CD8-positive, alpha-beta memory T cell (primary cell): ENCODE results near the gene KIF4A. TPM values are rescaled to one million over a fixed set of nuclear protein-coding genes. Genes with fewer than 3 reads are reported as not detected.
"Not testable (repeated sequence)": the region's sequence is repeated elsewhere in the genome, so short reads cannot be mapped to it uniquely, and the experiment has no call there.

Experiments used
- CTCF ChIA-PET: fragments of 350-600 bp; sonication (Branson Sonifier 250); formaldehyde crosslinking; loops from one replicate; lab custom pipeline; 2021; ENCODE audit warnings: antibody characterized with exemption; lab: Charles Lee
- POLR2A ChIA-PET: fragments of 350-600 bp; sonication (Branson Sonifier 250); formaldehyde crosslinking; loops from one replicate; lab custom pipeline; 2021; ENCODE audit warnings: antibody characterized with exemption; lab: Charles Lee
- DNase-seq, 5 donors: peaks; one replicate each; pipeline versions ENCODE4 v3.0.0 to v3.0.0-alpha.2; 2020 to 2022; ENCODE audit warnings: mixed read lengths in 1 of 5
- H3K27ac ChIP-seq: one replicate; pipeline ENCODE4 v1.7.0; 2013; ENCODE audit warnings: low read depth, mild to moderate bottlenecking, low read length, moderate library complexity
- H3K27me3 ChIP-seq: 2 replicates; pipeline ENCODE4 v1.7.0; 2013; ENCODE audit warnings: low read length, mild to moderate bottlenecking; ENCODE audit not compliant: insufficient read depth, poor library complexity, severe bottlenecking
- H3K36me3 ChIP-seq: 2 replicates; pipeline ENCODE4 v1.7.0; 2013; ENCODE audit warnings: mild to moderate bottlenecking, low read length, moderate library complexity; ENCODE audit not compliant: insufficient read depth
- H3K4me1 ChIP-seq: 2 replicates; pipeline ENCODE4 v1.7.0; 2013; ENCODE audit warnings: mild to moderate bottlenecking, low read length, moderate library complexity; ENCODE audit not compliant: insufficient read depth
- H3K4me3 ChIP-seq: 2 replicates; pipeline ENCODE4 v1.7.0; 2013; ENCODE audit warnings: mild to moderate bottlenecking, low read length
- H3K9me3 ChIP-seq: 2 replicates; pipeline ENCODE4 v1.7.0; 2013; ENCODE audit warnings: mild to moderate bottlenecking, low read length
- H3K27ac Mint-ChIP-seq, 8 donors: one replicate each; pipeline ENCODE4 v1.8.0; 2020 to 2021; ENCODE audit warnings: mixed read lengths in 8 of 8, mild to moderate bottlenecking in 6 of 8, inconsistent platforms in 3 of 8, moderate library complexity in 3 of 8
- H3K27me3 Mint-ChIP-seq, 2 donors: one replicate each; pipeline ENCODE4 v1.8.0; 2020 to 2021; ENCODE audit warnings: mixed read lengths in 2 of 2, mild to moderate bottlenecking in 1 of 2, moderate library complexity in 1 of 2
- H3K36me3 Mint-ChIP-seq, 3 donors: one replicate each; pipeline ENCODE4 v1.8.0; 2020 to 2021; ENCODE audit warnings: mixed read lengths in 3 of 3, inconsistent platforms in 1 of 3, mild to moderate bottlenecking in 1 of 3
- H3K4me1 Mint-ChIP-seq, 3 donors: one replicate each; pipeline ENCODE4 v1.8.0; 2020 to 2021; ENCODE audit warnings: mixed read lengths in 3 of 3, inconsistent platforms in 1 of 3, mild to moderate bottlenecking in 1 of 3
- H3K4me3 Mint-ChIP-seq, 7 donors: one replicate each; pipeline ENCODE4 v1.8.0; 2020 to 2021; ENCODE audit warnings: mixed read lengths in 7 of 7, mild to moderate bottlenecking in 6 of 7, moderate library complexity in 4 of 7, inconsistent platforms in 2 of 7
- H3K9me3 Mint-ChIP-seq, 5 donors: one replicate each; pipeline ENCODE4 v1.8.0; 2020 to 2022; ENCODE audit warnings: mixed read lengths in 5 of 5, mild to moderate bottlenecking in 3 of 5, moderate library complexity in 2 of 5, inconsistent platforms in 1 of 5
- polyA plus RNA-seq: library from polyadenylated mRNA; unstranded; fragments of 300-500 nt; fragmentation: Illumina TruSeq; gene quantifications from one replicate; pipeline ENCODE4 v1.2.3, GENCODE V29; 2021
- total RNA-seq, 2 experiments: library from RNA; stranded (reverse); gene quantifications; one replicate each; pipeline ENCODE4 v1.2.3, GENCODE V29; 2021

The KIF4A gene
- total and polyA plus RNA-seq, 3 experiments from 2014 or later: 16.5 to 17.7 TPM; not detected in 1

DNA sequence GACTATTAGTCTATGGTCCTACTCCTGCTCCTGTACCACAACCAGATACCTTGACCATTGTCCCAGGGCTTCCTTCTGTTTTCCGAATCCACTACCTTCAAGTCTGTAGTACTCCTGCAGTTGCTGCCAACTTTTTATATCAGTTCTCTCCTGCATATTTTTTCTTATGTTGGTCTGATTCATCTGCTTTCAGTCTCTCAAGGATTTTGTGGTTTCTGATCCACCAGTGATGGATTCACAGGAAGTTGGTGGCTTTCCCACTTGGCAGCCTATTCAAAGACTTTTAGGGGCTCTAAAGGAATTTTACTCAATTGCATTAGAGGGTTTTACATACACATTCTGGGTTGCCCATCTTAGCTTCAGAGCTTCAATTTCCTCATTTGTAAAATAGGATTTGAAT is 23.6 kb downstream of the KIF4A start:
- DNase-seq: no peak
- H3K4me1 ChIP-seq: no peaks in the 10 kb centered on the region
- H3K27me3 ChIP-seq: no peaks in the 10 kb centered on the region
- H3K27ac Mint-ChIP-seq: no peak overlapping the region
- H3K4me1 Mint-ChIP-seq: peaks cover 6 to 14% (median 14%) of the 10 kb centered on the region in 3 donors
- no peak overlapping the region for H3K27ac ChIP-seq
- H3K4me3 ChIP-seq: no peak overlapping the region
- peaks cover 0 to 2% of the 10 kb centered on the region in 2 donors for H3K27me3 Mint-ChIP-seq
- ChIA-PET CTCF (no interaction called here), POLR2A (no interaction called here)
- H3K36me3 Mint-ChIP-seq: no peaks in the 10 kb centered on the region
- no peaks in the 10 kb centered on the region for H3K9me3 ChIP-seq
- H3K4me3 Mint-ChIP-seq: no peak overlapping the region
- H3K36me3 ChIP-seq: no peaks in the 10 kb centered on the region
- no peaks in the 10 kb centered on the region for H3K9me3 Mint-ChIP-seq

DNA sequence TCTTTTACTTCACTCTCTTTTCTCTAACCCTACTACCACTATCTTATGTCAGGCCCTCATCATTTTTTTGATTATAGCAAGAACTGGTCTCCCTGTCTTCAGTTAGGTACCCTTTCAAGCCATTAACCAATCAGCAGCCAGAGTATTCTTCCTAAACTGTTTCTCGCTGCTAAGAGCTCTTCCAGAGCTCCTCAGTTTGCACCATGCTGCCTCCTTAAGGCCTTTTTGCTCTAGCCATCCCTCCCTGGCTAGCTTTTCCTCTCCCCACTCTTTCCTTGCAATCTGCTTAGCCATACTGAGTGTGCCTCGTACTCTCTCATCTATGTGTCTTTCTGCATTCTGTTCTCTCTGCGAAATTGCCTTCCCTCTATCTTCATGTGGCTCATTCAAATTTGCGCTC is 32.9 kb downstream of the KIF4A start:
- peaks cover 0 to 4% of the 10 kb centered on the region in 2 donors for H3K27me3 Mint-ChIP-seq
- Histone ChIP-seq H3K27ac (no peak overlapping the region), H3K36me3 (no peaks in the 10 kb centered on the region), H3K27me3 (no peaks in the 10 kb centered on the region), H3K4me1 (no peaks in the 10 kb centered on the region), H3K9me3 (no peaks in the 10 kb centered on the region), H3K4me3 (no peak overlapping the region)
- no peaks in the 10 kb centered on the region for H3K9me3 Mint-ChIP-seq
- no peaks in the 10 kb centered on the region for H3K36me3 Mint-ChIP-seq
- ChIA-PET POLR2A (no interaction called here), CTCF (no interaction called here)
- no peak overlapping the region for H3K4me3 Mint-ChIP-seq
- H3K27ac Mint-ChIP-seq: peak overlapping the region in 1 of 8 donors; percentile 6
- no peaks in the 10 kb centered on the region for H3K4me1 Mint-ChIP-seq
- no peak for DNase-seq

DNA sequence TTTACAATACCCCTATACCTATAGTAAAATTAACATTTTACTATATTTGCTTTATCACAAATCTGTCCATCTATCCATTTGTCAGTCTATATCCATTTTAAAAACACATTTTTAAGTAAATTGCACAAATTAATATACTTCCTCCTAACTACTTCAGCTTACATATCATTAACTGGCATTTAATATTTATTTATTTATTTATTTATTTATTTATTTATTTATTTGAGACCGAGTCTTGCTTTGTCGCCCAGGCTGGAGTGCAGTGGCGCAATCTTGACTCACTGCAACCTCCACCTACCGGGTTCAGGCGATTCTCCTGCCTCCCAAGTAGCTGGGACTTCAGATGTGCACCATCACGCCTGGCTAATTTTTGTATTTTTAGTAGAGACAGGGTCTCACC is 33.7 kb downstream of the KIF4A start:
- H3K27ac Mint-ChIP-seq, CTCF ChIA-PET, DNase-seq, H3K4me1 ChIP-seq, H3K4me3 ChIP-seq, H3K4me1 Mint-ChIP-seq, H3K27me3 ChIP-seq, H3K9me3 ChIP-seq, H3K27ac ChIP-seq, H3K4me3 Mint-ChIP-seq, H3K36me3 Mint-ChIP-seq, POLR2A ChIA-PET, H3K36me3 ChIP-seq, H3K27me3 Mint-ChIP-seq, H3K9me3 Mint-ChIP-seq: not testable (repeated sequence)

DNA sequence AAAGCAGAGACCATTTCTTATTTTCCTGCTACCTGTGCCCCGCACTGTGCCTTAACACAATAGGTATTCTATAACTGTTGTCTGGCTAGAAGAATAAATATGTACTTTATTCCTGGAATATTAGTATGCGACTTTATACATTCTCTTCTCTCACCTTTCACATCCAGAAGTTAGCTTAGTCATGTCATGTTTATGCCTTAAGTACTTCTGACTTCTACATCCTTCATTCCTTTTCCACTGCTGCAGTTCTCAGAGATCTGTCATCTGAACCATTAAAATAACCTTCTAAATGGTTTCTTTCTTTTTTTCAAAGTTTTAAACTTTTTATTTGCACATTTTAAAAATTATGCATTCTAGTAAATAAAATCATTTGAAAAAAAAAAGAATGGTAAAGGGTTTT is 34.4 kb downstream of the KIF4A start:
- H3K27me3 Mint-ChIP-seq: peaks cover 0 to 4% of the 10 kb centered on the region in 2 donors
- H3K9me3 Mint-ChIP-seq: no peaks in the 10 kb centered on the region

DNA sequence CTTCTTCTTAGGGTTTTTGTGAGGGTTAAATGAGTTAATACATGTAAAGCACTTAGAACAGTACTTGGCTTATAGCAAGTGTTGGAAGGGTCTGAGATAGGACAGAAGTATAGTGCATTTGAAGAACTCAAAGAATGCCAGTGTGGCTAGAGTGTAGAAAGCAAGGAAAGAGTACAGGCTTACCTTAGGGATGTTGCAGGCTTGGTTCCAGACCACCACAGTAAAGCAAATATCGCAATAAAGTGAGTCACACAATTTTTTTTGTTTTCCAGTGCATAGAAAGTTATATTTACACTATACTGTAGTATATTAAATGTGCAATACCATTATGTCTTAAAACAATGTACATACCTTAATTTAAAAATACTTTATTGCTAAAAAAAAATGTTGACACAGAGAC is 41.3 kb downstream of the KIF4A start:
- no peaks in the 10 kb centered on the region for H3K27me3 ChIP-seq
- Mint-ChIP-seq H3K4me1 (no peaks in the 10 kb centered on the region), H3K9me3 (no peaks in the 10 kb centered on the region), H3K4me3 (no peak overlapping the region), H3K27me3 (no peaks in the 10 kb centered on the region), H3K36me3 (no peaks in the 10 kb centered on the region), H3K27ac (no peak overlapping the region)
- H3K27ac ChIP-seq: no peak overlapping the region
- ChIA-PET CTCF (no interaction called here), POLR2A (no interaction called here)
- no peak overlapping the region for H3K4me3 ChIP-seq
- no peaks in the 10 kb centered on the region for H3K36me3 ChIP-seq
- no peaks in the 10 kb centered on the region for H3K4me1 ChIP-seq
- no peaks in the 10 kb centered on the region for H3K9me3 ChIP-seq
- DNase-seq: no peak

More for the DNA sequence above, 34.4 kb downstream of the KIF4A start:
- no peak overlapping the region for H3K27ac ChIP-seq
- ChIA-PET CTCF (no interaction called here), POLR2A (no interaction called here)
- Mint-ChIP-seq H3K36me3 (no peaks in the 10 kb centered on the region), H3K4me3 (no peak overlapping the region), H3K4me1 (no peaks in the 10 kb centered on the region), H3K27ac (no peak overlapping the region)
- H3K4me1 ChIP-seq: no peaks in the 10 kb centered on the region
- DNase-seq: no peak
- no peaks in the 10 kb centered on the region for H3K27me3 ChIP-seq
- no peaks in the 10 kb centered on the region for H3K36me3 ChIP-seq
- H3K9me3 ChIP-seq: no peaks in the 10 kb centered on the region
- no peak overlapping the region for H3K4me3 ChIP-seq

DNA sequence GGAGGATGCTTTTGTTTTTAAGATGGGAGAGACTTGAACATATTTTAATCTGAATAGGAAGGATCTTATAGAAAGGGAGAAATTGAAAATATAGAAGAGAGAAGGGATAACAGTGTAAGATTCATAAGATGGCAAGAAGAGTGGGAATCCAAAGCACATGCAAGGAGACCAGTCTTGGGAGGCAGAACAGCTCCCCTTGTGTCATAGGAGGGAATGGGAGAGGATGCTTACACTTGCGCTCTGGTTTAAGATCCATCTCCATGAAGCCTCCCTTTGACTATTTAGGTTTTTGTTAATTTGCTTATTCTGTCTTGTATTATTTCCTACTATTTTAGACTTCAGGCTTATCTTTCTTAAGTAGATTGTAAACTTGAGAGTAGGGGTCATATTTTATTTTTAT is 42.7 kb downstream of the KIF4A start:
- Histone ChIP-seq H3K9me3 (no peaks in the 10 kb centered on the region), H3K36me3 (no peaks in the 10 kb centered on the region)
- CTCF ChIA-PET: no interaction called here

DNA sequence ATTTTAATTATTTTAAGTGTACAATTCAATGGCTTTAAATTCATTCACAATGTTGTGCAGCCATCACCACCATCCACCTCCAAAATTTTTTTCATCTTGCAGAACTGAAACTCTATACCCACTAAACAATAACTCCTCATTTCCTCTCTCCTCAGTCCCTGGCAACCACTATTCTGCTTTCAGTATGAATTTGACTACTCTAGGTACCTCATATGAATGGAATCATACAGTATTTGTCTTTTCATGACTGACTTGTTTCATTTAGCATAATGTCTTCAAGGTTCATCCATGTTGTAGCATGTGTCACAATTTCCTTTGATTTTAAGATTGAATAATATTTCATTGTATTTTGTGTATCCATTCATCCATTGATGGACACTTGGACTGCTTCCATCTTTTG is 46.9 kb downstream of the KIF4A start:
- POLR2A ChIA-PET: no interaction called here
- Mint-ChIP-seq H3K36me3 (no peaks in the 10 kb centered on the region), H3K27me3 (peaks cover 0 to 1% of the 10 kb centered on the region in 2 donors), H3K27ac (no peak overlapping the region), H3K4me1 (no peaks in the 10 kb centered on the region), H3K4me3 (no peak overlapping the region), H3K9me3 (no peaks in the 10 kb centered on the region)
- Histone ChIP-seq H3K4me3 (no peak overlapping the region), H3K27ac (no peak overlapping the region), H3K27me3 (no peaks in the 10 kb centered on the region), H3K36me3 (no peaks in the 10 kb centered on the region), H3K9me3 (no peaks in the 10 kb centered on the region), H3K4me1 (no peaks in the 10 kb centered on the region)
- CTCF ChIA-PET: no interaction called here
- no peak for DNase-seq

More for the DNA sequence above, 42.7 kb downstream of the KIF4A start:
- Mint-ChIP-seq H3K27ac (no peak overlapping the region), H3K9me3 (no peaks in the 10 kb centered on the region), H3K27me3 (no peaks in the 10 kb centered on the region), H3K4me3 (no peak overlapping the region), H3K4me1 (no peaks in the 10 kb centered on the region), H3K36me3 (no peaks in the 10 kb centered on the region)
- no peak for DNase-seq
- no peaks in the 10 kb centered on the region for H3K4me1 ChIP-seq
- no peak overlapping the region for H3K27ac ChIP-seq
- no peaks in the 10 kb centered on the region for H3K27me3 ChIP-seq
- POLR2A ChIA-PET: no interaction called here
- no peak overlapping the region for H3K4me3 ChIP-seq

DNA sequence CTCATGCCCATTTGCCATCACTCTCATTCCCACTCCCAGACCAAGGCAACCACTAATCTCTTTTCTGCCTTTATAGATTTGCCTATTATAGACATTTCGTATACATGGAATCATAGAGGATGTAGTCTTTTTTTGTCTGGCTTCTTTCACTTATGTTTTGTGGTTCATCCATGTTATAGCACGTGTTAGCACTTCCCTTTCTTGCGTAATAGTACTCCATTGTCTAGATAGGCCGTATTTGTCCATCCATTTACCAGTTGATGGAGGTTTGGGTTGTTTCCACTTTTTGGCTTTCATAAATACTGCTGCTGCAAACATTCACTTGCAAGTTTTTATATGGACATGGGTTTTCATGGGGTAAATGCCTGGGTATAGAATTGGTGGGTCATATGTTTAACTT is 48.4 kb downstream of the KIF4A start:
- no peak for DNase-seq
- Mint-ChIP-seq H3K27me3 (peaks cover 0 to 1% of the 10 kb centered on the region in 2 donors), H3K9me3 (no peaks in the 10 kb centered on the region), H3K4me3 (no peak overlapping the region), H3K4me1 (no peaks in the 10 kb centered on the region), H3K27ac (no peak overlapping the region), H3K36me3 (no peaks in the 10 kb centered on the region)
- Histone ChIP-seq H3K4me3 (no peak overlapping the region), H3K27ac (no peak overlapping the region), H3K9me3 (no peaks in the 10 kb centered on the region), H3K4me1 (no peaks in the 10 kb centered on the region), H3K36me3 (no peaks in the 10 kb centered on the region), H3K27me3 (no peaks in the 10 kb centered on the region)
- ChIA-PET CTCF (no interaction called here), POLR2A (no interaction called here)

DNA sequence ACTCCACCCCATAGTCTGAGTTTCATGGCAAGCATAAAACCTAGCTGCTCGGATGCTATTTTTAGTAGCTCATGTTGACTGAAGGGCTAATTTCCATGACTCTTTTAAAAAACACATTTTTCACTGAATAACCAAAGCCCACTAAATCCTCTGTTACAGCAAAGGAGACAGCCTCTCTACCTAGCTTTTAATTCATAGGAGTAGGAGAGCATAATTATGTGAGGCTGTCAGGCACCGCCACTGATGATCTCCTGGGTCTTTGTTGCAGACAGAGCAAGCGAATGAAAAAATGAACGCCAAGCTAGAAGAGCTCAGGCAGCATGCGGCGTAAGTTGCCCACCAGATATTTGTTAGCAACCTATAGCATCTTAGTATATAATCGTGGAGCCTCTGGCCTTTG is 53.5 kb downstream of the KIF4A start:
- Mint-ChIP-seq H3K4me1 (no peaks in the 10 kb centered on the region), H3K9me3 (no peaks in the 10 kb centered on the region), H3K36me3 (no peaks in the 10 kb centered on the region), H3K4me3 (no peak overlapping the region), H3K27me3 (peaks cover 0 to 4% of the 10 kb centered on the region in 2 donors), H3K27ac (peak overlapping the region in 1 of 8 donors; percentile 17)
- H3K4me1 ChIP-seq: no peaks in the 10 kb centered on the region
- no peak overlapping the region for H3K27ac ChIP-seq
- no peak overlapping the region for H3K4me3 ChIP-seq
- no peak for DNase-seq
- no peaks in the 10 kb centered on the region for H3K27me3 ChIP-seq
- no peaks in the 10 kb centered on the region for H3K36me3 ChIP-seq
- no peaks in the 10 kb centered on the region for H3K9me3 ChIP-seq
- CTCF ChIA-PET: no interaction called here
- POLR2A ChIA-PET: no interaction called here
